ENCODE data around the gene CPNE5.

DNA sequence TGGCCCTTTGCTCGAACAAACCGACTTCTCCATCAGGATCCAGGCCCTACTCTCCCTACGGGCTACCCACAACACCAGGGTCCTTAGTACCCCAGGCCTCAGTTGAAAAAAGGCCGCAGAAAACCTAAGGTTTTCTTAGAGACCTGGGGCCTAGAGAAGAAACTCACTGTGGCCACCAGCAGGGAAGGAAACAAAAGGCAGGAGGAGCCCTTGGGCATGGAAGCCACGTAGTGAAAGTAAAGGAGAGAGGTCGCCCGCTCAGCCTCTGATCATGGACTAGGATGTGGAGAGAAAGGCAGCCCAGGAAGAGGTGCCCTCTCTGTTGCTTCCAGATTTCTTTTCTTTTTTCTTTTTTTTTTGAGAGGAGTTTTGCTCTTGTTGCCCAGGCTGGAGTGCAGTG lies 31.5 kb downstream of the CPNE5 start:
- TF ChIP-seq, protein P1, sequence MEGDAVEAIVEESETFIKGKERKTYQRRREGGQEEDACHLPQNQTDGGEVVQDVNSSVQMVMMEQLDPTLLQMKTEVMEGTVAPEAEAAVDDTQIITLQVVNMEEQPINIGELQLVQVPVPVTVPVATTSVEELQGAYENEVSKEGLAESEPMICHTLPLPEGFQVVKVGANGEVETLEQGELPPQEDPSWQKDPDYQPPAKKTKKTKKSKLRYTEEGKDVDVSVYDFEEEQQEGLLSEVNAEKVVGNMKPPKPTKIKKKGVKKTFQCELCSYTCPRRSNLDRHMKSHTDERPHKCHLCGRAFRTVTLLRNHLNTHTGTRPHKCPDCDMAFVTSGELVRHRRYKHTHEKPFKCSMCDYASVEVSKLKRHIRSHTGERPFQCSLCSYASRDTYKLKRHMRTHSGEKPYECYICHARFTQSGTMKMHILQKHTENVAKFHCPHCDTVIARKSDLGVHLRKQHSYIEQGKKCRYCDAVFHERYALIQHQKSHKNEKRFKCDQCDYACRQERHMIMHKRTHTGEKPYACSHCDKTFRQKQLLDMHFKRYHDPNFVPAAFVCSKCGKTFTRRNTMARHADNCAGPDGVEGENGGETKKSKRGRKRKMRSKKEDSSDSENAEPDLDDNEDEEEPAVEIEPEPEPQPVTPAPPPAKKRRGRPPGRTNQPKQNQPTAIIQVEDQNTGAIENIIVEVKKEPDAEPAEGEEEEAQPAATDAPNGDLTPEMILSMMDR (IDR thresholded peaks at IDR 0.05): no peak
- no peak for TF ChIP-seq POLR2A (IDR thresholded peaks at IDR 0.05)

Measured in adrenal gland (tissue), 5 donors.